GM13976 (cell line): ENCODE data around the gene CXCR2.

Experiments used
- DNase-seq: peaks from one replicate; pipeline ENCODE4 v3.0.0; 2012; ENCODE audit warnings: low spot score
- in situ Hi-C: fragments of 300-500 bp; cut with MboI; formaldehyde crosslinking; loops from one replicate; pipeline ENCODE4 v1.12.0; 2022; ENCODE audit warnings: low sequenced_read_pairs, mixed read lengths, inconsistent platforms; ENCODE audit not compliant: unreplicated experiment
- TF ChIP-seq, protein P1 (sequence below): IDR thresholded peaks from 2 replicates; pipeline ENCODE4 v1.5.1; 2012; ENCODE audit warnings: borderline replicate concordance, mild to moderate bottlenecking; ENCODE audit not compliant: insufficient read depth; ENCODE audit errors: extremely low read depth, missing control alignments, control extremely low read depth

Gene CXCR2

GRCh38 chr2:218152777-218153176 lies 26.9 kb downstream of the CXCR2 start:
- in situ Hi-C loops: no loop called here
- DNase-seq: no peak
- TF ChIP-seq, protein P1, sequence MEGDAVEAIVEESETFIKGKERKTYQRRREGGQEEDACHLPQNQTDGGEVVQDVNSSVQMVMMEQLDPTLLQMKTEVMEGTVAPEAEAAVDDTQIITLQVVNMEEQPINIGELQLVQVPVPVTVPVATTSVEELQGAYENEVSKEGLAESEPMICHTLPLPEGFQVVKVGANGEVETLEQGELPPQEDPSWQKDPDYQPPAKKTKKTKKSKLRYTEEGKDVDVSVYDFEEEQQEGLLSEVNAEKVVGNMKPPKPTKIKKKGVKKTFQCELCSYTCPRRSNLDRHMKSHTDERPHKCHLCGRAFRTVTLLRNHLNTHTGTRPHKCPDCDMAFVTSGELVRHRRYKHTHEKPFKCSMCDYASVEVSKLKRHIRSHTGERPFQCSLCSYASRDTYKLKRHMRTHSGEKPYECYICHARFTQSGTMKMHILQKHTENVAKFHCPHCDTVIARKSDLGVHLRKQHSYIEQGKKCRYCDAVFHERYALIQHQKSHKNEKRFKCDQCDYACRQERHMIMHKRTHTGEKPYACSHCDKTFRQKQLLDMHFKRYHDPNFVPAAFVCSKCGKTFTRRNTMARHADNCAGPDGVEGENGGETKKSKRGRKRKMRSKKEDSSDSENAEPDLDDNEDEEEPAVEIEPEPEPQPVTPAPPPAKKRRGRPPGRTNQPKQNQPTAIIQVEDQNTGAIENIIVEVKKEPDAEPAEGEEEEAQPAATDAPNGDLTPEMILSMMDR: no peak

GRCh38 chr2:218155953-218156479 lies 30.2 kb downstream of the CXCR2 start:
- TF ChIP-seq, protein P1: no peak
- in situ Hi-C loops: no loop called here
- DNase-seq: no peak

DNA sequence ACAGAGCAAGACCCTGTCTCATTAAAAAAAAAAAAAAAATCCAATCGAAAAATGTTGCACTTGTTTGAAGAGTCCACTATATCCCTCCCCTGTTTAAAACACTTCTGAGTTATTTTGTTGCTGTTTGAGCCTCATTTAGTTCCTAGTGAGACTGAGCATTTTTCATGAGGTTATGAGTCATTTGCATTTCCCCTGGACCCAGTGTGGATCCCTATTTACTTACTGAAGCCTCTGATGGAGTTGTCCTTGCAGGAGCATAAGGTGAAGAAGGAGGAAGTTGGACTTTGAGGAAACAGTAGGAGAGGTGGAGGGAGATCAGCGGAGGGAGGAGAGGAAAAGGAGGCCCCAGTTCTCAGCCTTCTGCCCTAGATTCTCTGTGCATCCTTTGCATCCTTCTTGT lies 35.8 kb downstream of the CXCR2 start:
- DNase-seq: no peak
- in situ Hi-C loops: no loop called here
- TF ChIP-seq, protein P1: no peak

DNA sequence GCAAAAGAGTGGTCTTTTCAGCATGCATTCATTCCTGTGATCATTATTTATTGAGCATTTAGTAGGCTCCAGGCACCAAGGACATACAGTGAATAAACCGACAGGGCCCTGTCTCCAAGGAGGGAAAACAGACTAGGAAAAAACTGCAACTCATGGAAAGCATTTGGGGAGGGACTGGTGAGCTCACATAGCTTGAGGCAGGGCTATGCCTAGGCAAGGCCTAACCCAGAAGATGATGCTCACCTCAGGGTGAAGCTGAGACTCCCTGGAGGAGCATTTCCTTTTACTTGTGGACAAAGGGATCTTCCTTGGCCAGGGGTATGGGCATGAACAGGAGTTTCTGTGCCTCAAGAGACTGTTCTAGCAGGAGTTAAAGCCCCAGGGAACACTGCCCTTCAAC lies 37.0 kb downstream of the CXCR2 start:
- in situ Hi-C loops: no loop called here
- TF ChIP-seq, protein P1: no peak
- DNase-seq: no peak

DNA sequence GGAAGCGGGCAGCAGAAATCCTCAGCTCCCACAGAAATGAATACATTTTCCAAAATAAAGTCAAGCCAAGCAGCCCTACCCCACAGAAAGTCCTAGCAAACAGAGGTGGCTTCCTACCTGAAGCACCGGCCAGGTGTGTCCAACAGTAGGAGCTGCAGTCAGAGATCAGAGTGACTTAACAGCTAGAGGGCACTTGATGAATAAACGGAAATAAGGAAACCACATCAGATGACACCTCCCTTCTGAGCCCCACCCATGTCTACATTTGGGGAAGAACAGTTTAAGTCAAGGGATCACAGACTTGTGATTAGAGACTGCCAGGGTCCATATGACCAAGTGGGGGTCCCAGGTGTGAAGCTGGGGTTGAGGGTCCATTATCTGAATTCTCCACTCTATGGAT lies 41.0 kb downstream of the CXCR2 start, which contains the start of gene CXCR1:
Gene CXCR1 (minus strand): TSS at position 172 of the 400 bp plus-strand sequence. CDS start 1,751 bp downstream, outside the sequence.
- in situ Hi-C loops: no loop called here
- TF ChIP-seq, protein P1: no peak
- DNase-seq: no peak

DNA sequence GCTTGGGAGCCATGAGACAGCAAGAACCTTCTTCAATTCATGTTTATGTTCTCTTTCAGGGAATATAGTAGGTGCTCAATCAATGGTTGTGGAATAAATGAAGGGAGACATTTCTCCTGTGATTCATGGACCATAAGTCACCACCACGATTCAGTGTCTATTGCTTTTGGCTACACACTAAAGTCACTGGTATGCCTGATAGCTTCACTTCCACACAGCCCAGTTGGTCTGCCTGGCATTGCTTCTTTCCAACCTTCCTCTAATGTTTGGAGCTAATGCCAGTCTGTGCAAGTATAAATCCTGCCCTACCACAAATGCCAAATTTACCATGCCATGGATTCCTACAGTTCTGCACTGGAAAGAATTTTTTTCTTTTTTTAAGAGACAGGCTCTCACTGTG lies 42.2 kb downstream of the CXCR2 start:
- in situ Hi-C loops: no loop called here
- DNase-seq: no peak
- TF ChIP-seq, protein P1: no peak
